Measurements from ENCODE around the gene S100A3.

- TF ChIP-seq CHD2 (IDR thresholded peaks at IDR 0.05; ENCODE audit: low read depth, low read length): no peak
- no peak for TF ChIP-seq CTCF (CRISPR knock-in tag; IDR thresholded peaks at IDR 0.05)
- TF ChIP-seq FOSL1 (CRISPR knock-in tag; IDR thresholded peaks at IDR 0.05; ENCODE audit: borderline replicate concordance): no peak
- TF ChIP-seq TAF1 (CRISPR knock-in tag; IDR thresholded peaks at IDR 0.05): no peak
- TF ChIP-seq NPAS2 (CRISPR knock-in tag; IDR thresholded peaks at IDR 0.05; ENCODE audit: borderline replicate concordance): no peak
- TF ChIP-seq FOXP1 (IDR thresholded peaks at IDR 0.05): no peak
- no peak for TF ChIP-seq FOXP1 (CRISPR knock-in tag; IDR thresholded peaks at IDR 0.05)
- TF ChIP-seq NFE2L1 (CRISPR knock-in tag; IDR thresholded peaks at IDR 0.05; ENCODE audit: borderline replicate concordance): no peak
- TF ChIP-seq EZH2 (conservative IDR thresholded peaks at IDR 0.05; ENCODE audit: low read depth, low read length): no peak
- TF ChIP-seq PHF8 (CRISPR knock-in tag; IDR thresholded peaks at IDR 0.05): no peak
- TF ChIP-seq ZNF383 (CRISPR knock-in tag; IDR thresholded peaks at IDR 0.05; ENCODE audit: borderline replicate concordance): no peak
Measured at GRCh38 chr1:153527683-153528040, 21.4 kb downstream of the S100A3 start.

Measured in HepG2 (cell line).